ENCODE data around the gene OR10V1.

The OR10V1 gene

GRCh38 chr11:59728154-59728553 lies 14.5 kb upstream of the OR10V1 start (continued):
- TF ChIP-seq ZNF416 (tag by site-specific recombination; IDR thresholded peaks at IDR 0.05) (no peak), PRDM10 (tag by site-specific recombination; IDR thresholded peaks at IDR 0.05) (no peak), ZNF670 (tag by site-specific recombination; IDR thresholded peaks at IDR 0.05; ENCODE audit: low read depth) (no peak), ZNF221 (tag by site-specific recombination; IDR thresholded peaks at IDR 0.05; ENCODE audit: borderline replicate concordance) (no peak)

GRCh38 chr11:59727426-59727825 lies 13.8 kb upstream of the OR10V1 start:
- Histone ChIP-seq H3K4me1 (ENCODE audit: control insufficient read depth, insufficient read depth, low read length) (no peaks in the 10 kb centered on the region), H3K36me3 (ENCODE audit: control insufficient read depth in 2 of 2, insufficient read depth in 1 of 2, low read length in 2 of 2) (no peaks in the 10 kb centered on the region), H3K9me3 (ENCODE audit: control insufficient read depth, insufficient read depth, low read depth, low read length) (no peaks in the 10 kb centered on the region), H3K27ac (ENCODE audit: extremely low read depth, low read depth, low read length) (no peak overlapping the region), H3K4me3 (ENCODE audit: low read depth, low read length) (no peak overlapping the region)
- ChIA-PET POLR2A (no interaction called here), CTCF (no interaction called here)
- TF ChIP-seq ZNF626 (tag by site-specific recombination; IDR thresholded peaks at IDR 0.05) = no peak
- TF ChIP-seq REPIN1 (tag by site-specific recombination; IDR thresholded peaks at IDR 0.05; ENCODE audit: low read depth) = no peak
- no peak for TF ChIP-seq ZNF843 (tag by site-specific recombination; IDR thresholded peaks at IDR 0.05)
- TF ChIP-seq ZNF24 (tag by site-specific recombination; IDR thresholded peaks at IDR 0.05) = no peak
- TF ChIP-seq SP2 (tag by site-specific recombination; IDR thresholded peaks at IDR 0.05) = no peak
- TF ChIP-seq ZNF645 (tag by site-specific recombination; IDR thresholded peaks at IDR 0.05) = no peak
- TF ChIP-seq ZNF391 (tag by site-specific recombination; IDR thresholded peaks at IDR 0.05; ENCODE audit: borderline replicate concordance, low read depth) = no peak
- no peak for TF ChIP-seq ZBTB11 (tag by site-specific recombination; conservative IDR thresholded peaks at IDR 0.05; ENCODE audit: low read depth)
- no peak for TF ChIP-seq SP3 (tag by site-specific recombination; IDR thresholded peaks at IDR 0.05)
- no peak for TF ChIP-seq ZNF10 (tag by site-specific recombination; IDR thresholded peaks at IDR 0.05)
- no peak for TF ChIP-seq ZNF394 (tag by site-specific recombination; IDR thresholded peaks at IDR 0.05; ENCODE audit: borderline replicate concordance)

DNA sequence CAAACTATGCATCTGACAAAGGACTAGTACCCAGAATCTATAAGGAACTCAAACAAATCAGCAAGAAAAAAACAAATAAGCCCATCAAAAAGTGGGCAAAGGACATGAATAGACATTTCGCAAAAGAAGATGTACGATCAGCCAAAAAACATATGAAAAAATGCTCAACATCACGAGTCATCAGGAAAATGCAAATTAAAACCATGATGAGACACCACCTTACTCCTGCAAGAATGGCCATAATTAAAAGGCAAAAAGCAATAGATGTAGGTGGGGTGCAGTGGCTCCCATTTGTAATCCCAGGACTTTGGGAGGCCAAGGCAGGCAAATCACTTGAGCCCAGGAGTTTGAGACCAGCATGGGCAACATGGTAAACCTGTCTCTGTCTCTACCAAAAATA lies 10.4 kb upstream of the OR10V1 start:
- H3K4me1 ChIP-seq (ENCODE audit: control insufficient read depth, insufficient read depth, low read length) = no peaks in the 10 kb centered on the region
- CTCF ChIA-PET = no interaction called here

More for the DNA sequence above, 10.4 kb upstream of the OR10V1 start:
- POLR2A ChIA-PET = no interaction called here
- TF ChIP-seq ZNF2 (tag by site-specific recombination; IDR thresholded peaks at IDR 0.05) (no peak), ZNF488 (tag by site-specific recombination; IDR thresholded peaks at IDR 0.05) (no peak), TRIM28 (IDR thresholded peaks at IDR 0.05; ENCODE audit: borderline replicate concordance, low read length) (no peak), ZNF394 (tag by site-specific recombination; IDR thresholded peaks at IDR 0.05; ENCODE audit: borderline replicate concordance) (no peak), ZNF658 (tag by site-specific recombination; IDR thresholded peaks at IDR 0.05) (no peak), HOXC10 (CRISPR knock-in tag; IDR thresholded peaks at IDR 0.05) (no peak), ZNF843 (tag by site-specific recombination; IDR thresholded peaks at IDR 0.05) (no peak), HIC1 (tag by site-specific recombination; IDR thresholded peaks at IDR 0.05) (no peak), MEIS1 (CRISPR knock-in tag; IDR thresholded peaks at IDR 0.05; ENCODE audit: borderline replicate concordance) (no peak)
- Histone ChIP-seq H3K36me3 (ENCODE audit: control insufficient read depth in 2 of 2, insufficient read depth in 1 of 2, low read length in 2 of 2) (no peaks in the 10 kb centered on the region), H3K27ac (ENCODE audit: extremely low read depth, low read depth, low read length) (no peak overlapping the region), H3K4me3 (ENCODE audit: low read depth, low read length) (no peak overlapping the region), H3K9me3 (ENCODE audit: control insufficient read depth, insufficient read depth, low read depth, low read length) (no peaks in the 10 kb centered on the region)
